HUES6 (cell line): ENCODE measurements around the gene TMEM201.

Experiments
- H3K27ac ChIP-seq: 2 replicates; pipeline ENCODE4 v1.7.0; 2013; ENCODE audit warnings: low read depth, mild to moderate bottlenecking, low read length, inconsistent platforms
- H3K27me3 ChIP-seq: 2 replicates; pipeline ENCODE4 v1.6.1; 2013; ENCODE audit warnings: low read length; ENCODE audit not compliant: control insufficient read depth, insufficient read depth
- H3K36me3 ChIP-seq: 2 replicates; pipeline ENCODE4 v1.6.1; 2013; ENCODE audit warnings: low read length; ENCODE audit not compliant: control insufficient read depth, insufficient read depth
- H3K4me1 ChIP-seq: 2 replicates; pipeline ENCODE4 v1.6.1; 2013; ENCODE audit warnings: low read length; ENCODE audit not compliant: control insufficient read depth, insufficient read depth
- H3K4me3 ChIP-seq: 2 replicates; pipeline ENCODE4 v1.5.1; 2013; ENCODE audit warnings: low read depth, low read length
- H3K9ac ChIP-seq: one replicate; pipeline ENCODE4 v1.6.1; 2013; ENCODE audit warnings: mild to moderate bottlenecking, low read length
- H3K9me3 ChIP-seq: 2 replicates; pipeline ENCODE4 v1.6.1; 2013; ENCODE audit warnings: low read depth, low read length; ENCODE audit not compliant: control insufficient read depth, insufficient read depth

Gene TMEM201

DNA sequence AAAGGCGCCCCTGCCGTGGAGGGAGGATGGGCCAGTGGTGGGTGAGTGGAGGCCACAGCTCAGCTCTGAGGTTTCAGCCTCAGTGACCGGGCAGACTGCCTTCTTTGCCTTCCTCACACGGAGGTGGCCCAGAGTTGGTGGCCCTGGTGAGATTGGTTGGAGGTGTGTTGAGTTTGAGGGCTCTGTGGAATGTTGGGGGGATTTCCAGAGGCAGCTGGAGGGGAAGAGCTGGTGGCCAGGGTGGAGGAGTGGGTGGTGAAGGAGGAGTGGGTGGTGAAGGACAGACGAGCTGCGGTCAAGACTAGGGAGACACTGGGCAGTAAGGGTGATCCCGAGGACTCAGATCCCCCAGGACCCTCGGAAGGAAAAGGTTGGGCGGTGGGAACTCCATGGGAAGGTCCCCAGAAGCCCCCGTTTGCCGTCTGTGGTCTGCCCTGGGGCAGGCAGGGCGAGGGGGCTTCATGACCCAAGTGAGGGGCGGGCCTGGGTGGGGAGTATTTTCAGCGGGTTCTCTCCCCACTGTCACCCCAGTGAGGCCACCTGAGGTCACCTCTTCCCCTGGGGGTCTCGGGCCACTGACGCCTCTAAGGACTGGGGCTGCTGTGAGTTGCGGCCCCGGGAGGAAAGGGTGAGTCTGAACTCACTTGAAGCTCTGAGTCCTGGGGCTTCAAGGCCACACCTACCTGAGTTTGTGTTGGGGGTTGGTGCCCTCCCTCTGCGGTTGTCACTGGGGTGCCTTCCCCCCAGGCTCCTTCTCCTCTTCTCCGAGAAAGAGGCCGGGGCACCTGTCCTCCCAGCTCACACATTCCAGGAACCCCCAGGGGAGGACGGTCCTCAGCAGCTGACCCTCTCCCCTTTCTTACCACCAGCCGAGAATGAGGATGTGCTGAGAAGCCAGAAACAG lies 40.1 kb downstream of the TMEM201 start:
- Histone ChIP-seq H3K9ac (no peak overlapping the region), H3K4me3 (no peak overlapping the region), H3K36me3 (no peaks in the 10 kb centered on the region), H3K27ac (no peak overlapping the region), H3K4me1 (peaks cover 7% of the 10 kb centered on the region), H3K9me3 (no peaks in the 10 kb centered on the region), H3K27me3 (peaks cover 14% of the 10 kb centered on the region)

DNA sequence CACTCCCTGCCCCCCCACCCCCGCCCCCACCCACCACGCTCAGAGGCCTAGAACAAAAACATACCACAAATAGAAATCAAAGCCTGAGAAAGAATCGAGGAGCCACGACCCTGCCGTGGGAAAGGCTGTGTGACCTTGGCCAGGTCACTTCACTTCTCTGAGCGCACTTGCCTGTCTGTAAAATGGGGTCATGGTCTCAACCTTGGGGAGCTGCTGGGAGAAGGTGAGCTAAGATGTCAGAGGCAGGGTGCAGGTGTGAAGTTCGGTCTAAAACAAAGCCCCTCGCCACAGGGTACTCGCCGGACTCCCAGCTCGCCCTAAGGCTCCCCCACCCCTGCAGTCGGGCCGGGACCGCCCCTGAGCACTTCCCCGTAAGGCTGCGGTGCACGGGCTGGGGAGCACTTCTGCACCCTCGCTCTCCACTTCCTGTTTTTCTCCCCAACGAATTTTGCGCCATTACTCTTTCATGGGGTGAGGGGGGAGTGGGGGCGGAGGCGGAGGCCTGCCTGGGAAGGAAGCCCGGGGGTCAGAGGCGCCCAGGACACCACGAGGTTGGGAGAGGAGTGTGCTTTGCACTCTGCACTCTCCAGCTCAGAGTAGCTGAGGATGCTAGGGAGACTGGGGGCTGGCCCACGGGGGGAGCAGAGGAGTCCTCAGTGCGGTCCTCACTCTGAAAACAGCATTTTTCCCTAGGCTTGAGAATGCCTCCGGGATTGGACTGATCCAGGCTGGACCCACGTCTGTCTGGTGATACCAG lies 40.9 kb downstream of the TMEM201 start:
- Histone ChIP-seq H3K9me3 (no peaks in the 10 kb centered on the region), H3K36me3 (no peaks in the 10 kb centered on the region), H3K27me3 (peaks cover 14% of the 10 kb centered on the region), H3K9ac (no peak overlapping the region), H3K27ac (no peak overlapping the region), H3K4me1 (peaks cover 7% of the 10 kb centered on the region), H3K4me3 (no peak overlapping the region)

DNA sequence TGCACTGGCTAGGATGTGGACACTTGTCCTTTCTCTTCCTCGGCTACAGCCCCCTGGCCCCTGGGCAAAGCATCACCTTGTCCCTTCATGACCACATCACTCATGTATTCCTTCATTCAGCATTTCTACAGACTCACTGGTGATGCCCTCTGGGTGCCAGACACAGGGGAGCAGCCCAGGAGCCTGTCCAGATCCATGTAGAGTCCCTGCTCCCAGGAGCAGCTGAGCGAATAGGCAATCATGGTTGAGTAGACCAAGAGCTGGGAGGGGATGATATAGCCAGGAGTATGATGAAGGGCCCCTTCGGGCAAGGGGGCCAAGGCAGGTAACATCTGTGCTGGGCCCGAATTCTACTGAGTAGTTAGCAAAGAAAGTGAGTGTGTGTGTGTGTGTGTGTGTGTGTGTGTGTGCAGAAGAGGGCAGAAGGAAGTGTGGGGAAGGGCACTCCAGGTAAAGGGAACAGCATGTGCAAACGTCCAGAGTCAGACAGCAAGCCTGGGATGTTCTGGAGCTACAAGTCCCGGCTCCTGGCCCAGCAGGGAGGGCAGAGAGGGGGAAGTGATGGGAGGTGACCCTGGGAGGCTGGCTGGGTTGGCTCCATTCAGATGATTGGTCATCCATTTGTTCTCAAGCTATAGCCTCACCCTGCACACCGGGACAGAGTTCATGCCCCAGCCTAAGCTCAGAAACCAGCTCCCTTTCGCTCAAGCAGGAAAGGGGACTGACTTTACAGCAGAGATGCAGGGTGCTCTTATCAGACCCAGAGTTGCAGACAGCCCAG lies 41.8 kb downstream of the TMEM201 start:
- Histone ChIP-seq H3K9ac (no peak overlapping the region), H3K4me3 (no peak overlapping the region), H3K9me3 (peaks cover 3% of the 10 kb centered on the region; the same call in 1 of the 2 replicates), H3K36me3 (no peaks in the 10 kb centered on the region), H3K27ac (no peak overlapping the region), H3K4me1 (peaks cover 7% of the 10 kb centered on the region), H3K27me3 (peaks cover 14% of the 10 kb centered on the region)

DNA sequence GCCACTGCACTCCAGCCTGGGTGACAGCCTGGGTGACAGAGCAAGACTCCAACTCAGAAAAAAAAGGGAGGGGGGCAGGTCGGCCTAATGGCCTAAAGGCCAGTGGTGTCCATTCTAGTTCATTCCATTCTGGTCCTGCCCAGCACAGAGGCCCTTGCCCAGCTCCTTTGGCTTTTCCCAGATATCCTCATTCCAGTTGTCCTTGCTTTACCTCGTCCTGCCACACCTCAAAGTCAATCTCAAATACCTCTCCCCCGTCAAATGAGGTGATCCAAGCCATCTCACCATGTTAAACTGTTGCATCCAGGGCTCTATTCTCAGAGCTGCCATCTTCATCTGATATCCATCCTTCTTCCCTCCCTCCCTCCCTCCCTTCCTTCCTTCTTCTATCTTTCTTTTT lies 42.9 kb downstream of the TMEM201 start:
- peaks cover 7% of the 10 kb centered on the region for H3K27me3 ChIP-seq
- no peak overlapping the region for H3K27ac ChIP-seq
- H3K36me3 ChIP-seq, result no peaks in the 10 kb centered on the region
- peaks cover 3% of the 10 kb centered on the region; the same call in 1 of the 2 replicates for H3K9me3 ChIP-seq
- H3K4me3 ChIP-seq, result no peak overlapping the region
- no peak overlapping the region for H3K9ac ChIP-seq
- peaks cover 7% of the 10 kb centered on the region for H3K4me1 ChIP-seq

DNA sequence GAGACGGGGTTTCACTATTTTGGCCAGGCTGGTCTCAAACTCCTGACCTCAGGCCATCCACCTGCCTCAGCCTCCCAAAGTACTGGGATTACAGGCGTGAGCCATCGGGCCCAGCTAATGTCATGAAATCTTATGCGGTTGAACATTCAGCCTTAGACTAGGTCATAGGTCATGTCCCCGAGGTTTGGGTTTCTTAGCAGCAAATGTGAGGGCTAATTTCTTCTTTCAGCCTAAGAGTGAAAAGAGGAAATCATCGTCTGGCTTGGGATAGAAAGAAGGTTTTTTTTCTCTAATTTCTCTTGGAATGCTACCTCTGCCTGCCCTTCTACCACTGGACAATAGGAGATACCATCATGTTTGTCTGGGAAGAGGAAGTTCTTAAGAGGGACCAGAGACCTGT lies 44.8 kb downstream of the TMEM201 start:
- H3K9ac ChIP-seq, result no peak overlapping the region
- H3K27ac ChIP-seq, result no peak overlapping the region
- no peak overlapping the region for H3K4me3 ChIP-seq
- H3K4me1 ChIP-seq, result no peaks in the 10 kb centered on the region; the same call in 1 of the 2 replicates
- H3K36me3 ChIP-seq, result no peaks in the 10 kb centered on the region
- no peaks in the 10 kb centered on the region for H3K27me3 ChIP-seq
- H3K9me3 ChIP-seq, result peaks cover 8% of the 10 kb centered on the region; the same call in 1 of the 2 replicates

DNA sequence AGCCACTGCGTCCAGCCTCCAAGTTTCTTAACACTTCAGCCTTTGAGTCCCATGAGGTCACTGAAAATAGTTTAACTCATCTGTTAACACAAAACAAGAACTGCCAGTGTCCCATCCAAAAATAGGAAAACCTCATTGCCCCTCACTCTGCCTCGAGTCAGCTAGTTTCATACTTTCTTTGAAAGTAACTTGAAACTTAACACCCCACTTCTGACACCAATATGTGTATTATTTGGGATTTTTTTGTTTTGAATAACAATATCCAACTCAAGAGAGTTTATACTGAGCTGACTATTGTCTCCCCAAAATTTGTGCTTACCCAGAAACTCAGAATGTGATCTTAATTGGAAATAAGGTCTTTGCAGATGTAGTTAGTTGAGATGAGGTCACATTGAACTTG lies 45.9 kb downstream of the TMEM201 start:
- no peaks in the 10 kb centered on the region for H3K36me3 ChIP-seq
- H3K4me3 ChIP-seq, result no peak overlapping the region
- no peaks in the 10 kb centered on the region for H3K27me3 ChIP-seq
- peaks cover 8% of the 10 kb centered on the region; the same call in 1 of the 2 replicates for H3K9me3 ChIP-seq
- no peak overlapping the region for H3K9ac ChIP-seq
- H3K27ac ChIP-seq, result no peak overlapping the region
- H3K4me1 ChIP-seq, result no peaks in the 10 kb centered on the region; the same call in 1 of the 2 replicates

DNA sequence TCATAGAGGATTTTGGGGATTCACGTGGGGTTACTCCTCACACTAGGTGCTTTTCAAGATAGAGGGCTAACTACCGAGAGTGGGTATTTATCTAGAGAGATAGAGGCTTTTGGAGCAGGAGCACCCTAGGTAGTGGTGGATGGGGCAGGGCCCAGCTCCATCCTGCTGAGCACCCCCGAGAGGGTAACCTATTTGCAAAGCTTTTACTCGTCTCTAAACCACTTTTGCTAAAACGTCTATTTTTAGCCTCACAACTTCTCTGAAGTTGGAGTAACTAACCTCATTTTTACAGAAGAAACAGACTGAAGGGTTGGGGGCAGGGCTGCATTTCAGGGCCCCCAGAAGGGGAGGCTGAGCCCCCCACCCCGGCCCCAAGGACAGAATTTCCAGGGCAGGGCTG lies 50.5 kb downstream of the TMEM201 start:
- H3K9me3 ChIP-seq, result peaks cover 8% of the 10 kb centered on the region; the same call in 1 of the 2 replicates
- no peak overlapping the region for H3K27ac ChIP-seq
- no peaks in the 10 kb centered on the region for H3K27me3 ChIP-seq

DNA sequence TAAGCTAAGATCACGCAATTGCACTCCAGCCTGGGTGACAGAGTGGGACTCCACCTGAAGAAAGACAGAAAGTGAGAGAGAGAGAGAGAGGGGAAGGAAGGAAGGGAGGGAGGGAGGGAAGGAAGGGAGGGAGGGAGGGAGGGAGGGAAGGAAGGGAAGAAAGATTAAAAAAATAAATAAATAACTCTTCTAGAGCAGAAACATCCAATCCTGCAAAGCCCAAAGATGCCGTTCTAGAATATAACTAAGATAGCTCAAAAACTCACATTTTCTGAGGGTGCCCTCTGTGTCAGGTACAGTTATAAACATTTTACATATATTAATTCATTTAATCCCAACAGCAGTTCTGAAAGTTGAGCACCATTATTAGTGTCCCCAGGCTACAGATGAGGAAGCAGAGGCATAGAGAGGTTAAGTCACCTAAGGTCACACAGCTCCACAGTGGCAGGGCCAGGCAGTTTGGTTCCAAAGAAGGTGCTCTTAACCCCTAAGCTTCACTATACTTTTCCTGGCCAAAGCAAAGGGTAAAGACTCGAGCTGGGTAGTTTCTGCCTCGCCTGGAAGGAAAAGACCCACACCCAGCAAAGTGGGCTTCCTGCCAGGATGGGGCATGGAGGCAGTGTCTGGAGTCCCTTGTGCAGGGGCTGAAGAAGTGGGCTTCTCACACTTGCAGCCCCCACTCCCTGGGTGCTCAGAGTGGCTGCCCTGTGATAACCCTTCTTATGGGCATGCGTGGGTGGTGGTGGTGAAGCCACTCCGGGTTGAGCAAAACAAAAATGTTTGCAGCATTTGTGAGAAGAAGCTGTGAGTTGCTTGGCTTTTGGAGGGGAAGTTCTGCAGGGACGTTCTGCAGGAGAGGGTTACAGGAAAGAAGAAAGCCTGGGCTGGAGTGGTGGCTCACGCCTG lies 54.9 kb downstream of the TMEM201 start:
- no peaks in the 10 kb centered on the region for H3K4me1 ChIP-seq
- H3K27ac ChIP-seq, result no peak overlapping the region
- H3K9ac ChIP-seq, result no peak overlapping the region
- H3K27me3 ChIP-seq, result no peaks in the 10 kb centered on the region
- no peaks in the 10 kb centered on the region for H3K36me3 ChIP-seq
- no peak overlapping the region for H3K4me3 ChIP-seq
- no peaks in the 10 kb centered on the region for H3K9me3 ChIP-seq

More for the DNA sequence above, 50.5 kb downstream of the TMEM201 start:
- no peak overlapping the region for H3K4me3 ChIP-seq
- H3K36me3 ChIP-seq, result no peaks in the 10 kb centered on the region
- no peak overlapping the region for H3K9ac ChIP-seq
- H3K4me1 ChIP-seq, result no peaks in the 10 kb centered on the region

DNA sequence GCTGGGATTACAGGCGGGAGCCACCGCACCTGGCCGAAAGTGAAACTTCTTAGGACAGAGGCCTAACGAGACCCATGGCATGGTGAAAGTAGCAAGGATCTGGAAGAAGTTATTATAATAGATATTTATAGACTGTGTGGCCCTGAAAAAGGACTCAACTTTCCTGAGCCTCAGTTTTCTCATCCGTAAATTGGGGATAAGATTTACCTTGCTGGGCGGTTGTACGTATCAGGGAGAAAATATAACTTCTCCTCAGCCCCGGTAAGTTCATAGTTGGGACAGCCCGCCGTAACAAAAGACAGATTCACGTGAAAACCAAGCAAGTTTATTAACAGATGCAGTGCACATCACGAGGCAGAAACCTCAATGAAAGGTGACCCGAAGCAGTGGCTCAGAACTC lies 57.3 kb downstream of the TMEM201 start:
- Histone ChIP-seq H3K36me3 (no peaks in the 10 kb centered on the region), H3K9ac (no peak overlapping the region), H3K4me1 (no peaks in the 10 kb centered on the region), H3K27ac (no peak overlapping the region), H3K9me3 (no peaks in the 10 kb centered on the region), H3K27me3 (peaks cover 18% of the 10 kb centered on the region), H3K4me3 (no peak overlapping the region)

DNA sequence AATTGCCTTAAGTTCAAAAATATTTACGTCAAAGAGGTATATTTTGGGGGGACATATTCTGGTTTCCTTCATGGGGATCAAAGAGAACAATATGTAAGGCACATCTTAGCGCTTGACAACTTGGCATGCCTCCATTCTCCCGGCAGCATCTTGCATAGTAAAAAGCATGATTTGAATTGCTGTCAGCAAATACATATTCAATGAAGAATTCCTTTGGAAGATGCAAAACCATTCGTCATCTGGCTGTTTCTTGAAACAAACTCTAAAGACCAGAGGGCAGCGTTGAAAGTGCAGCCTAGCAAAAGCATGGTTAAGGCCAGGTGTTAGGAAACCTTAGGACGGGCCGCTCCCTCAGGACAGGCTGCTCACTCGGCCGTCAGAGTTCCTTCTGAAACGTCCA lies 59.5 kb downstream of the TMEM201 start:
- Histone ChIP-seq H3K36me3 (no peaks in the 10 kb centered on the region), H3K4me3 (no peak overlapping the region), H3K9me3 (no peaks in the 10 kb centered on the region), H3K27me3 (peaks cover 39% of the 10 kb centered on the region), H3K9ac (no peak overlapping the region), H3K4me1 (peaks cover 4% of the 10 kb centered on the region), H3K27ac (no peak overlapping the region)
